Activated gamma-delta T cell treated with anti-CD3 and anti-CD28 coated beads, Interleukin-2, amount 50 U/mL, for 16 hours (primary cell): ENCODE measurements around the gene ARHGEF3.

Source experiments
- DNase-seq: peaks from one replicate; pipeline ENCODE4 v3.0.0-alpha.2; 2020; ENCODE audit warnings: low read depth

Gene ARHGEF3

GRCh38 chr3:56795097-56795828 lies 6.5 kb downstream of the ARHGEF3 start:
- no peak for DNase-seq

- DNase-seq, result no peak
Measured at GRCh38 chr3:56792193-56792592, 9.6 kb downstream of the ARHGEF3 start.

GRCh38 chr3:56790016-56790821 lies 11.5 kb downstream of the ARHGEF3 start:
- DNase-seq, result no peak

GRCh38 chr3:56789076-56789475 lies 12.7 kb downstream of the ARHGEF3 start:
- no peak for DNase-seq

- DNase-seq, result no peak
Measured at GRCh38 chr3:56788521-56788920, 13.2 kb downstream of the ARHGEF3 start.

GRCh38 chr3:56787784-56788256 lies 13.9 kb downstream of the ARHGEF3 start:
- DNase-seq, result no peak

- DNase-seq, result no peak
Measured at GRCh38 chr3:56787258-56787775, 14.4 kb downstream of the ARHGEF3 start.

GRCh38 chr3:56785499-56785898 lies 16.2 kb downstream of the ARHGEF3 start:
- no peak for DNase-seq

GRCh38 chr3:56784448-56785001 lies 17.2 kb downstream of the ARHGEF3 start:
- DNase-seq, result no peak

GRCh38 chr3:56783644-56784447 lies 17.9 kb downstream of the ARHGEF3 start:
- DNase-seq, result peak; percentile 59

- DNase-seq, result no peak
Measured at GRCh38 chr3:56782906-56783305, 18.8 kb downstream of the ARHGEF3 start.

- no peak for DNase-seq
Measured at GRCh38 chr3:56782215-56782614, 19.5 kb downstream of the ARHGEF3 start.

GRCh38 chr3:56781762-56782161 lies 20.0 kb downstream of the ARHGEF3 start:
- DNase-seq, result no peak

- no peak for DNase-seq
Measured at GRCh38 chr3:56780936-56781335, 20.8 kb downstream of the ARHGEF3 start.

- DNase-seq, result no peak
Measured at GRCh38 chr3:56778893-56779292, 22.9 kb downstream of the ARHGEF3 start.

- no peak for DNase-seq
Measured at GRCh38 chr3:56776556-56776950, 25.2 kb downstream of the ARHGEF3 start.

GRCh38 chr3:56775838-56776555 lies 25.8 kb downstream of the ARHGEF3 start:
- no peak for DNase-seq

- no peak for DNase-seq
Measured at GRCh38 chr3:56775445-56775837, 26.3 kb downstream of the ARHGEF3 start.

GRCh38 chr3:56773986-56774385 lies 27.8 kb downstream of the ARHGEF3 start:
- DNase-seq, result no peak

- no peak for DNase-seq
Measured at GRCh38 chr3:56772952-56773938, 28.5 kb downstream of the ARHGEF3 start.
